SK-N-MC (cell line): Measurements from ENCODE around the gene IFNL4.

Experiments
- DNase-seq: peaks from one replicate; pipeline ENCODE4 v3.0.0-alpha.2; 2011; ENCODE audit warnings: low read depth, low spot score
- H3K27ac ChIP-seq: fragments of 200-600 bp; sonication (generic); 2 replicates; pipeline ENCODE4 v1.5.1; 2016; ENCODE audit warnings: mixed run types
- H3K36me3 ChIP-seq: fragments of 200-600 bp; sonication (generic); 2 replicates; pipeline ENCODE4 v1.6.1; 2017; ENCODE audit warnings: antibody characterized with exemption, low read length, mixed read lengths; ENCODE audit not compliant: insufficient read depth
- H3K4me3 ChIP-seq: fragments of 200-600 bp; sonication (generic); 2 replicates; pipeline ENCODE4 v1.5.1; 2016
- H3K9ac ChIP-seq: fragments of 200-600 bp; sonication (generic); 2 replicates; pipeline ENCODE4 v1.8.0; 2017; ENCODE audit warnings: mixed run types, mixed read lengths; ENCODE audit not compliant: insufficient read length
- H3K9me3 ChIP-seq: fragments of 200-600 bp; sonication (generic); 2 replicates; pipeline ENCODE4 v1.6.1; 2017; ENCODE audit warnings: low read depth, mild to moderate bottlenecking, antibody characterized with exemption, low read length, moderate library complexity, mixed read lengths
- EZH2 ChIP-seq: fragments of 200-600 bp; sonication (generic); IDR thresholded peaks from one replicate; pipeline ENCODE4 v1.6.1; 2017; ENCODE audit warnings: antibody characterized with exemption
- FOXP2 ChIP-seq: optimal IDR thresholded peaks from 2 replicates; pipeline ENCODE3; 2011; ENCODE audit warnings: mild to moderate bottlenecking, moderate library complexity; ENCODE audit not compliant: insufficient read depth; ENCODE audit errors: extremely low read length, control extremely low read depth
- POLR2AphosphoS5 ChIP-seq: IDR thresholded peaks from 2 replicates; pipeline ENCODE4 v1.6.1; 2012; ENCODE audit warnings: mild to moderate bottlenecking, low read depth, low read length, borderline replicate concordance

Gene IFNL4

DNA sequence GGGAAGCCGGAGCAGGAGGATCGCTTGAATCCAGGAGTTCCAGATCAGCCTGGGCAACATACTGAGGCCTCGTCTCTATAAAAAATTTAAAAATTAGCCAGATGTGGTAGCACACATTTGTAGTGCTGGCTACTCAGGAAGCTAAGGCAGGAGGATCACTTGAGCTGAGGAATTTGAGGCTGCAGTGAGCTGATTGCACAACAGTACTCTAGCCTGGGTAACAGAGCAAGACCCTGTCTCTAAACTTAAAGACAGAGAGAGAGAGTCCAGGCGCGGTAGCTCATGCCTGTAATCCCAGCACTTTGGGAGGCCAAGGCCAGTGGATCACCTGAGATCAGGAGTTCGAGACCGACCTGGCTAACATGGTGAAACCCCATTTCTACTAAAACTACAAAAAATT lies 8.2 kb downstream of the IFNL4 start:
- Histone ChIP-seq H3K4me3 (no peak overlapping the region), H3K27ac (no peak overlapping the region), H3K9ac (no peak overlapping the region), H3K36me3 (no peaks in the 10 kb centered on the region), H3K9me3 (no peaks in the 10 kb centered on the region)
- no peak for DNase-seq
- TF ChIP-seq EZH2 (no peak), POLR2AphosphoS5 (no peak), FOXP2 (no peak)

DNA sequence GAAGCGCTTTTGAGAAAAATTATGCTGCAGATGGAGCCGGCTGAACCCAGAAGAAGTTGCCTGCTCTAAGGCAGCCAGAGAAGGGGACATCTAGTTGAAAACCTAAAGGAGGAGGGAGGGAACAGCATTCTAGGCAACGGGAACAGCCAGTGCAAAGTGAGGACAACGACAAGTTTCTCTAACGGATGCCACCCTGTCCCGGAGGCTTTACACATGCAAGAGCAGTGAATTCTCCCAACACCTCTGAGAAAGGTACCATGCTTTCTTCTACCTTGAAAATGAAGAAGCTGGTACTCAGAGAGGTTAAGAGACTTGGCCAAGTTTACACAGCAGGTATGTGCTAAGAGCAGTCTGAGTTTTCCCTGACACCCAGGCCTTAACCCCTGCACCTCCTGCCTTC lies 9.7 kb downstream of the IFNL4 start:
- Histone ChIP-seq H3K9me3 (no peaks in the 10 kb centered on the region), H3K36me3 (no peaks in the 10 kb centered on the region), H3K4me3 (no peak overlapping the region), H3K9ac (no peak overlapping the region), H3K27ac (no peak overlapping the region)
- DNase-seq: no peak
- TF ChIP-seq FOXP2: no peak
- no peak for TF ChIP-seq EZH2
- no peak for TF ChIP-seq POLR2AphosphoS5

DNA sequence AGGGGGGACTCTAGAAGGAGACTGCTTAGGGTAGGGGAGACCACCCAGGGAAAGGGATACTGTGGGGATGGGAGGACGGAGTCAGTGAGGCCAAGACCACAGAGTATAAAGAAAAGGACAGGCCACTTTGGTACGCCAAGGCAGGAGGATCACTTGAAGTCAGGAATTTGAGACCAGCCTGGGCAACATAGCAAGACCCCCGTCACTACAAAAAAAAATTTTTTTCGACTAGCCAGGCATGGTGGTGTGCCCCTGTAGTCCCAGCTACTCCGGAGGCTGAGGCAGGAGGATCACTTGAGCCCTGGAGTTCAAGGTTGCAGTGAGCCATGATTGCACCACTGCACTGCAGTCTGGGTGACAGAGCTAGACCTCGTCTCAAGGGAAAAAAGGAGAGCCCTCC lies 10.4 kb downstream of the IFNL4 start:
- no peak overlapping the region for H3K4me3 ChIP-seq
- no peak for DNase-seq
- no peak overlapping the region for H3K9ac ChIP-seq

DNA sequence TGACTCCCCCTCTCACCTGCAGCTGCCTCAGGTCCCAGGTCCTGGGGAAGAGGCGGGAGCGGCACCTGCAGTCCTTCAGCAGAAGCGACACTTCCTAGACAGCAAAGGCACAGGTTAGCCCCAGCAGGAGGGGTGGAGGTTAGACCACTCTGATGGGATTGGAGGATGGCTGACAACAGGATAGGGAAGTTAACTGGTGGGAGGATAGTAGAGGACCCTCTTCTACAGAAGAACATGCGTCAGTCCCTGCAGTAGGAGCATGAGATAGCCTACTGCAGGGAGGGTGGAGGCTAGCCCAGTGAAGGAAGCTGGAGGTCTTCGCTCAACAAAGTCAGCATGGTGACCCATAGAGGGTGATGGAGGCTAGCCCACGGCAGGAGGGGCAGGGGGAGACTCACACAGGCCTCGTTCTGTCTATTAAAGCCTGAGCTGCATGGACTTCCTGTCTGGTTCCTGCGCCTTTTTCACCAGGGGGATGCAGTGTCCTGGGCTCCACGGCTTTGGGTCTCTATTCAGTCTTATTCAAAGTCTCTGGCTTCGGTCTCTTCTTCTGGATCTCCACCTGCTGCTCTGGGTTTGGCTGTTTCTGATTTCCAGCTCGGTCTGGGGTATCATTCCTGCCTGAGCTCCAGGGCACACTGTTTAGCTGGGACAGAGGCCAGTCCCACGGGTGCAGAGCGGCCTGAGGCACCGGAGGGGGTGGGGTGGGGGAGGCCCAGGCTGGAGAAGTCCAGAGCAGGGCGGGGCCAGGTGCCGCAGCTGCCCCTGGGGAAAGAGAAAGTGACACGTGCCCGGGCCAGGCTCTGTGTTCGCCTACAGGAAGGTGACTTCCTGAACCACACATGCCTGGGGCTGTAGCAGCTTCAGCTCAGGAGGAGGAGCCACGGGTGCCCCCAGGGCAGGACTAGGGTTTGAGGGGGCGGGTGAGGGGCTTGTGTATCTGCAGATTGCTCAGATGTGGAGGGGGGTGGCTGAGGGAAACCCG lies 11.2 kb downstream of the IFNL4 start:
- Histone ChIP-seq H3K9ac (no peak overlapping the region), H3K4me3 (no peak overlapping the region)
- DNase-seq: no peak

More for the DNA sequence above, 10.4 kb downstream of the IFNL4 start:
- TF ChIP-seq EZH2 (no peak), FOXP2 (no peak), POLR2AphosphoS5 (no peak)
- no peaks in the 10 kb centered on the region for H3K9me3 ChIP-seq
- H3K27ac ChIP-seq: no peak overlapping the region
- no peaks in the 10 kb centered on the region for H3K36me3 ChIP-seq

DNA sequence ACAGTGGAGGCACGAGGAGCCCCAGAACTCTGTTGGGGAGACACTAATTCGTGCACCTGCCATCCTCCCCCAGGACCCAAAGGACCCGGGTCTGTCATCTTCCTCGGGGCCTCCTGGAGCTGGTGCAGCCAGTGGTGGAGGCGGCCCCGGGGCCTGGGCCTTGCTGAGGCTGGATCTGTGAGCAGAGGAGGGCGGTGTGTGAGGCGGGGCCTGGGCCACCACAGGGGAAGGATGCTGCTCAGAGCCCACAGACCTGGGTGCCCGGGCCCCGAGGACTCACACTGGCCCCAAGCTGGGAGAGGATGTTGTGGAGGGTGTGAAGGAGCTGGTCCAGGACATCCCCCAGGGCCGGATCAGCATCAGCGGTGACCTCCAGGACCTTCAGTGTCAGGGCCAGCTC lies 12.1 kb downstream of the IFNL4 start:
- no peak overlapping the region for H3K9ac ChIP-seq

More for the DNA sequence above, 11.2 kb downstream of the IFNL4 start:
- Histone ChIP-seq H3K27ac (no peak overlapping the region), H3K36me3 (no peaks in the 10 kb centered on the region), H3K9me3 (no peaks in the 10 kb centered on the region)
- TF ChIP-seq FOXP2: no peak
- no peak for TF ChIP-seq EZH2
- TF ChIP-seq POLR2AphosphoS5: no peak

DNA sequence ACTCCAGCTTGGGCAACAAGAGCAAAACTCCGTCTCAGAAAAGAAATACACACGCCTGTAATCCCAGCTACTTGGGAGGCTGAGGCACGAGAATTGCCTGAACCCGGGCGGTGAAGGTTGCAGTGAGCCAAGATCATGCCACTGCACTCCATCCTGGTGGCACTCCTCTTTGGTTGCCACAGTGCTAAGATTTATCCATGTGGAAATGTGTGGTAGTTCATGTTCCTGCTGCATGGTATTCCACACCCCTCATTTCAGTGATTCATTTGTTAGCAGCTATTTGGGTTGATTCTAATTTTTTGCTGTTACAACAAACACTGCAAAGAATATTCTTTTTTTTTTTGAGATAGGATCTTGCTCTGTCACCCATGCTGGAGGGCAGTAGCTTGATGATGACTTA lies 15.9 kb downstream of the IFNL4 start:
- Histone ChIP-seq H3K9me3 (no peaks in the 10 kb centered on the region), H3K36me3 (no peaks in the 10 kb centered on the region), H3K27ac (no peak overlapping the region), H3K9ac (no peak overlapping the region), H3K4me3 (no peak overlapping the region)
- no peak for DNase-seq
- TF ChIP-seq EZH2: no peak
- TF ChIP-seq POLR2AphosphoS5: no peak
- TF ChIP-seq FOXP2: no peak

More for the DNA sequence above, 12.1 kb downstream of the IFNL4 start:
- DNase-seq: no peak
- TF ChIP-seq POLR2AphosphoS5 (no peak), EZH2 (no peak), FOXP2 (no peak)
- Histone ChIP-seq H3K27ac (no peak overlapping the region), H3K4me3 (no peak overlapping the region), H3K9me3 (no peaks in the 10 kb centered on the region), H3K36me3 (no peaks in the 10 kb centered on the region)

DNA sequence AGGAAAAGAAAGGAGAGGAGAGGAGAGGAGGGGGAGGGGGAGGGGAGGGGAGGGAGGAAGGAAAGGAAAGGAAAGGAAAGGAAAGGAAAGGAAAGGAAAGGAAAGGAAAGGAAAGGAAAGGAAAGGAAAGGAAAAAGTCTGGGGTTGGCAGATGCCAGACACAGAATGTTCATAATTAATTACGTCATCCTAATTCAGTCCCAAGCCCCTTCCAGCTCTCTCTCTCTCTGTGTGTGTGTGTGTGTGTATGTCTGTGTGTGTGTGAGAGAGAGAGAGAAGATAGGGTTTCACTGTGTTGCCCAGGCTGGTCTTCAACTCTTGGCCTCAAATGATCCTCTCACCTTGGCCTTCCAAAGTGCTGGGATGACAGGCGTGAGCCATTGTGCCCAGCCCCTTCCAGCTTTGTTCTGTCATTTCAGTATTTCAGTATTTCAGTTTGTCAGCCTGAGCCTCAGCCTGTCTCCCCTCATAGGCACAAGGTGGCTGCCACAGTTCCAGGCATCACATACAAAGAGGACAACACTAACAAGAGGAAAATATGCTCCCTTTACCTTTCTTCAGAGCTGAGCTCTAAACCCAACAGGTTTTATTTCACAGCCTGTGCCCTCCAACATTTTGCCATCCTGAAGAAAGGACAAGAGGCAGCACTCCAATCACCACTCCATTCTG lies 18.4 kb downstream of the IFNL4 start:
- Histone ChIP-seq H3K27ac (no peak overlapping the region), H3K9ac (no peak overlapping the region), H3K36me3 (no peaks in the 10 kb centered on the region), H3K9me3 (no peaks in the 10 kb centered on the region), H3K4me3 (no peak overlapping the region)
- TF ChIP-seq EZH2: no peak
- TF ChIP-seq POLR2AphosphoS5: no peak
- TF ChIP-seq FOXP2: no peak
- DNase-seq: no peak

DNA sequence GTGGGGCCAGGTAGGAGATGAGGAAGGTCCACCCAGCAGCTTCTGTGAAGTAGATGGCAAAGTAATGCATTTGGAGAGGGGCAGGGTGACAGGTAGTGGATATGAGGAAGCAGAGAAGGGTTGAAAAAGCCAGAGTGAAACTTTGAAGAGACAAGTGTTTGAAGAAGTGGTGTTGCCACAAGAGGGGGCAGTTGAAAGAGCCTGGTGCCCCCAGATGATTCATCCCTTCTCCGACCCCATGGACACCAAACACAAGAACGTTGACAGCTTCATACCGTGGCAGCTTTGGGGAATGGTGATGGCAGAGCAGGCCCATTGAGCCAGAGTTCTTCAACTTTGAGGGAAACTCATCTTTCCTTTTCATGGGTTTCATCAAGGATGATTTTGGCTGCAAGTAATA lies 23.7 kb downstream of the IFNL4 start:
- no peak for TF ChIP-seq FOXP2
- no peak for TF ChIP-seq POLR2AphosphoS5
- TF ChIP-seq EZH2: no peak
- Histone ChIP-seq H3K36me3 (no peaks in the 10 kb centered on the region), H3K9ac (no peak overlapping the region), H3K27ac (no peak overlapping the region), H3K4me3 (no peak overlapping the region), H3K9me3 (no peaks in the 10 kb centered on the region)
- no peak for DNase-seq
